Measurements from ENCODE around the gene CCM2L.

The CCM2L gene

GRCh38 chr20:32010101-32010500 lies at the start of gene CCM2L:
CCM2L (plus strand) TSS chr20:32010438; CDS start chr20:32010455, 17 bp downstream.
- no peaks in the 10 kb centered on the region for H3K4me1 Mint-ChIP-seq (ENCODE audit: low read depth)
- H3K27ac Mint-ChIP-seq, result no peak within 1 kb of the TSS
- H3K9me3 Mint-ChIP-seq (ENCODE audit: low read depth), result no peaks in the 10 kb centered on the region
- no peaks in the 10 kb centered on the region for H3K36me3 Mint-ChIP-seq
- H3K4me3 Mint-ChIP-seq, result no peak within 1 kb of the TSS
- H3K27me3 Mint-ChIP-seq, result peaks cover 5% of the 10 kb centered on the region

GRCh38 chr20:31962761-31963160 lies 47.5 kb upstream of the CCM2L start:
- H3K36me3 Mint-ChIP-seq, result no peaks in the 10 kb centered on the region
- peaks cover 37% of the 10 kb centered on the region for H3K27me3 Mint-ChIP-seq
- H3K4me3 Mint-ChIP-seq, result no peak overlapping the region
- peaks cover 6% of the 10 kb centered on the region for H3K4me1 Mint-ChIP-seq (ENCODE audit: low read depth)
- H3K9me3 Mint-ChIP-seq (ENCODE audit: low read depth), result no peaks in the 10 kb centered on the region
- no peak overlapping the region for H3K27ac Mint-ChIP-seq

- Mint-ChIP-seq H3K27me3 (peaks cover 35% of the 10 kb centered on the region), H3K9me3 (ENCODE audit: low read depth) (no peaks in the 10 kb centered on the region), H3K4me3 (no peak overlapping the region), H3K27ac (no peak overlapping the region), H3K4me1 (ENCODE audit: low read depth) (peaks cover 8% of the 10 kb centered on the region), H3K36me3 (no peaks in the 10 kb centered on the region)
Measured at GRCh38 chr20:31963889-31964288, 46.3 kb upstream of the CCM2L start.

GRCh38 chr20:31966991-31967655 lies 43.1 kb upstream of the CCM2L start:
- Mint-ChIP-seq H3K27ac (no peak overlapping the region), H3K36me3 (no peaks in the 10 kb centered on the region), H3K4me1 (ENCODE audit: low read depth) (peaks cover 10% of the 10 kb centered on the region), H3K27me3 (peaks cover 33% of the 10 kb centered on the region), H3K9me3 (ENCODE audit: low read depth) (no peaks in the 10 kb centered on the region), H3K4me3 (peak overlapping the region; percentile 69)

- peak within 1 kb of the TSS; percentile 91 for H3K4me3 Mint-ChIP-seq
- H3K27me3 Mint-ChIP-seq, result peaks cover 33% of the 10 kb centered on the region
- H3K9me3 Mint-ChIP-seq (ENCODE audit: low read depth), result no peaks in the 10 kb centered on the region
- peaks cover 10% of the 10 kb centered on the region for H3K4me1 Mint-ChIP-seq (ENCODE audit: low read depth)
- H3K27ac Mint-ChIP-seq, result no peak within 1 kb of the TSS
- no peaks in the 10 kb centered on the region for H3K36me3 Mint-ChIP-seq
Measured at GRCh38 chr20:31967830-31968249, 42.4 kb upstream of the CCM2L start, which contains the start of gene XKR7. XKR7 (plus strand) TSS chr20:31968151; CDS start chr20:31968176, 25 bp downstream.

- H3K27me3 Mint-ChIP-seq, result peaks cover 36% of the 10 kb centered on the region
- H3K4me3 Mint-ChIP-seq, result peak overlapping the region; percentile 91
- H3K9me3 Mint-ChIP-seq (ENCODE audit: low read depth), result no peaks in the 10 kb centered on the region
- peaks cover 10% of the 10 kb centered on the region for H3K4me1 Mint-ChIP-seq (ENCODE audit: low read depth)
- H3K36me3 Mint-ChIP-seq, result no peaks in the 10 kb centered on the region
- H3K27ac Mint-ChIP-seq, result no peak overlapping the region
Measured at GRCh38 chr20:31968291-31969126, 41.7 kb upstream of the CCM2L start.

- Mint-ChIP-seq H3K4me1 (ENCODE audit: low read depth) (peaks cover 10% of the 10 kb centered on the region), H3K4me3 (no peak overlapping the region), H3K27me3 (peaks cover 31% of the 10 kb centered on the region), H3K27ac (no peak overlapping the region), H3K36me3 (no peaks in the 10 kb centered on the region), H3K9me3 (ENCODE audit: low read depth) (no peaks in the 10 kb centered on the region)
Measured at GRCh38 chr20:31969991-31970390, 40.2 kb upstream of the CCM2L start.

- H3K27me3 Mint-ChIP-seq, result peaks cover 24% of the 10 kb centered on the region
- H3K9me3 Mint-ChIP-seq (ENCODE audit: low read depth), result no peaks in the 10 kb centered on the region
- H3K27ac Mint-ChIP-seq, result no peak overlapping the region
Measured at GRCh38 chr20:31972471-31973021, 37.7 kb upstream of the CCM2L start.

GRCh38 chr20:31974296-31974695 lies 35.9 kb upstream of the CCM2L start:
- H3K9me3 Mint-ChIP-seq (ENCODE audit: low read depth), result no peaks in the 10 kb centered on the region
- H3K27me3 Mint-ChIP-seq, result peaks cover 24% of the 10 kb centered on the region
- H3K27ac Mint-ChIP-seq, result no peak overlapping the region
- H3K4me1 Mint-ChIP-seq (ENCODE audit: low read depth), result no peaks in the 10 kb centered on the region
- H3K4me3 Mint-ChIP-seq, result no peak overlapping the region
- H3K36me3 Mint-ChIP-seq, result no peaks in the 10 kb centered on the region

More at GRCh38 chr20:31972471-31973021, 37.7 kb upstream of the CCM2L start:
- Mint-ChIP-seq H3K4me3 (no peak overlapping the region), H3K4me1 (ENCODE audit: low read depth) (peaks cover 4% of the 10 kb centered on the region), H3K36me3 (no peaks in the 10 kb centered on the region)

GRCh38 chr20:31974951-31975487 lies 35.2 kb upstream of the CCM2L start:
- Mint-ChIP-seq H3K36me3 (no peaks in the 10 kb centered on the region), H3K27ac (no peak overlapping the region), H3K27me3 (peaks cover 20% of the 10 kb centered on the region), H3K4me3 (no peak overlapping the region), H3K4me1 (ENCODE audit: low read depth) (no peaks in the 10 kb centered on the region), H3K9me3 (ENCODE audit: low read depth) (no peaks in the 10 kb centered on the region)

GRCh38 chr20:31975874-31976273 lies 34.4 kb upstream of the CCM2L start:
- Mint-ChIP-seq H3K4me3 (no peak overlapping the region), H3K4me1 (ENCODE audit: low read depth) (no peaks in the 10 kb centered on the region), H3K27me3 (peaks cover 20% of the 10 kb centered on the region), H3K27ac (no peak overlapping the region), H3K36me3 (no peaks in the 10 kb centered on the region), H3K9me3 (ENCODE audit: low read depth) (no peaks in the 10 kb centered on the region)

- H3K27me3 Mint-ChIP-seq, result peaks cover 21% of the 10 kb centered on the region
- H3K4me3 Mint-ChIP-seq, result no peak overlapping the region
- H3K36me3 Mint-ChIP-seq, result no peaks in the 10 kb centered on the region
- H3K9me3 Mint-ChIP-seq (ENCODE audit: low read depth), result no peaks in the 10 kb centered on the region
- H3K27ac Mint-ChIP-seq, result no peak overlapping the region
- H3K4me1 Mint-ChIP-seq (ENCODE audit: low read depth), result no peaks in the 10 kb centered on the region
Measured at GRCh38 chr20:31977080-31977479, 33.2 kb upstream of the CCM2L start.

GRCh38 chr20:31979713-31980426 lies 30.4 kb upstream of the CCM2L start:
- Mint-ChIP-seq H3K4me3 (no peak overlapping the region), H3K36me3 (no peaks in the 10 kb centered on the region), H3K27ac (no peak overlapping the region), H3K4me1 (ENCODE audit: low read depth) (no peaks in the 10 kb centered on the region), H3K9me3 (ENCODE audit: low read depth) (no peaks in the 10 kb centered on the region), H3K27me3 (peaks cover 18% of the 10 kb centered on the region)

GRCh38 chr20:31981784-31982183 lies 28.5 kb upstream of the CCM2L start:
- H3K27ac Mint-ChIP-seq, result no peak overlapping the region
- H3K4me1 Mint-ChIP-seq (ENCODE audit: low read depth), result no peaks in the 10 kb centered on the region
- H3K27me3 Mint-ChIP-seq, result peaks cover 13% of the 10 kb centered on the region
- no peak overlapping the region for H3K4me3 Mint-ChIP-seq
- H3K9me3 Mint-ChIP-seq (ENCODE audit: low read depth), result no peaks in the 10 kb centered on the region
- H3K36me3 Mint-ChIP-seq, result no peaks in the 10 kb centered on the region
